Common myeloid progenitor, CD34-positive (primary cell): Measurements from ENCODE around the gene SOS2.

Source experiments
- CTCF ChIA-PET: fragments of 350-600 bp; sonication (Branson Sonifier 250); formaldehyde crosslinking; loops from one replicate; lab custom pipeline; 2021; ENCODE audit warnings: antibody characterized with exemption; lab: Charles Lee
- POLR2A ChIA-PET: fragments of 350-600 bp; sonication (Branson Sonifier 250); formaldehyde crosslinking; loops from one replicate; lab custom pipeline; 2021; ENCODE audit warnings: antibody characterized with exemption; lab: Charles Lee
- DNase-seq, 3 donors: peaks; one replicate each; pipeline versions ENCODE4 v3.0.0 to v3.0.0-alpha.2; 2013
- H3K27ac ChIP-seq, 2 experiments: 1 replicate in 1 of 2; 2 replicates in 1 of 2; pipeline ENCODE4 v1.7.0; 2013; ENCODE audit warnings: inconsistent platforms in 2 of 2, low read length in 2 of 2, mild to moderate bottlenecking in 2 of 2, low read depth in 1 of 2, moderate library complexity in 1 of 2; ENCODE audit not compliant: severe bottlenecking in 2 of 2, insufficient read depth in 1 of 2, poor library complexity in 1 of 2
- H3K27me3 ChIP-seq, 5 experiments: replicated peaks in 2 of 5; 1 replicate in 3 of 5; 2 replicates in 2 of 5; pipeline versions ENCODE4 v1.6.1 to v1.7.0; 2013; ENCODE audit warnings: low read length in 4 of 5, mild to moderate bottlenecking in 2 of 5, moderate library complexity in 2 of 5, inconsistent platforms in 1 of 5; ENCODE audit not compliant: insufficient read depth in 5 of 5, control insufficient read depth in 4 of 5
- H3K36me3 ChIP-seq, 4 experiments: 1 replicate in 2 of 4; 2 replicates in 2 of 4; pipeline versions ENCODE4 v1.6.1 to v1.7.0; 2013; ENCODE audit warnings: low read length in 3 of 4, control low read depth in 1 of 4, mild to moderate bottlenecking in 1 of 4; ENCODE audit not compliant: control insufficient read depth in 4 of 4, insufficient read depth in 4 of 4
- H3K4me1 ChIP-seq, 4 experiments: 1 replicate in 3 of 4; 2 replicates in 1 of 4; pipeline versions ENCODE4 v1.6.1 to v1.7.1; 2013; ENCODE audit warnings: low read length in 3 of 4, mild to moderate bottlenecking in 3 of 4, control low read depth in 1 of 4, inconsistent platforms in 1 of 4, moderate library complexity in 1 of 4; ENCODE audit not compliant: control insufficient read depth in 4 of 4, insufficient read depth in 4 of 4; ENCODE audit errors: control extremely low read depth in 1 of 4
- H3K4me3 ChIP-seq, 7 experiments: 1 replicate in 4 of 7; 2 replicates in 3 of 7; pipeline versions ENCODE4 v1.5.1 to v1.7.0; 2013; ENCODE audit warnings: mild to moderate bottlenecking in 7 of 7, low read length in 6 of 7, moderate library complexity in 6 of 7, inconsistent platforms in 2 of 7, low read depth in 2 of 7, control low read depth in 1 of 7; ENCODE audit not compliant: insufficient read depth in 4 of 7, control insufficient read depth in 1 of 7; ENCODE audit errors: extremely low read depth in 1 of 7
- H3K9me3 ChIP-seq, 5 experiments: 1 replicate in 4 of 5; 2 replicates in 1 of 5; pipeline versions ENCODE4 v1.6.1 to v1.7.1; 2013; ENCODE audit warnings: low read length in 4 of 5, mild to moderate bottlenecking in 2 of 5, inconsistent platforms in 1 of 5, low read depth in 1 of 5, moderate library complexity in 1 of 5; ENCODE audit not compliant: control insufficient read depth in 4 of 5, insufficient read depth in 2 of 5; ENCODE audit errors: control extremely low read depth in 1 of 5
- WGBS: methylation state at CpG from one replicate; pipeline ENCODE4 v1.1.5; 2013; ENCODE audit not compliant: insufficient coverage; 5-methylcytosine and 5-hydroxymethylcytosine counted together

The SOS2 gene

DNA sequence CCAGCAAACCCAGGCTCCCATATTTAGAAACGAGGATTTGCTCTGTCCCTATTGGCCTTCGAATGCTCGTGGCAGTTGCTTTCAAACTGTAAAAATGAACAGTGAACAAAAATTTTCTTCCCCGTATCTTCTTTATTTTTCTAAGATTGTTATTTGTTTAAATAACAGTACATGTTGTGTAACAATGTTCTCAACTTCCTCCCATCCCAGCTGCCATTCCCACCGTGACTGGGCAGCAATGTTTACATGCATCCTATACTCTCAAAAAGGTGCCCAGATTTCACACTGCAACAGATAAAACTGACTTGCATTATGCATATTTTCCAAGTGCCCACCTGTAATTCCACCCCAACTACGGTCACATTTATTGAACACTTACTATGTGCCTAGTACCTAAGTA lies 127.8 kb downstream of the SOS2 start:
- Histone ChIP-seq H3K36me3 (peaks cover 5 to 9% (median 6%) of the 10 kb centered on the region in 4 experiments), H3K27me3 (no peaks in the 10 kb centered on the region), H3K4me1 (peaks cover 0 to 3% (median 1%) of the 10 kb centered on the region in 4 experiments), H3K9me3 (no peaks in the 10 kb centered on the region), H3K4me3 (no peak overlapping the region), H3K27ac (no peak overlapping the region)
- ChIA-PET CTCF (interaction anchor here (0.9 to 14.3 kb wide), 12 partner anchors 9 to 250 kb away, joined by 3 to 179 read pairs (median 3); partner anchors contain the start of gene NEMF), POLR2A (no interaction called here)
- 88% methylated on average over 2 of the region's 6 CpGs for WGBS
- DNase-seq, result no peak

DNA sequence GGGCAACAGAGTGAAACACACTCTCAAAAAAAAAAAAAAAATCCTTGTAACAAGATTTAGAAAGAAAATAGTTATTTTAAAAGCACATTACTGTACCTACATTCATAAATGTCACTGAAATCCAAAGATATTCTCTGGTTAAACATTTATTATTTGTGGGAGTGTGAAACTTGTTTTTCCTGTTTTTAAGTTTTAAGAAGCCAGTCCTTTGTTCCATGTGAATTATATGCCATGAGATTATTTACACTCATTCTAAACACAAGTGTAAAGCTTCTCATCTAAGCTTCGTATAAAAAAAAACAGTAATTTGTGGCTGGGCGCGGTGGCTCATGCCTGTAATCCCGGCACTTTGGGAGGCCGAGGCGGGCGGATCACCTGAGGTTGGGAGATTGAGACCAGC lies 130.0 kb downstream of the SOS2 start:
- WGBS, result no CpG with 5 or more reads among the region's 7 CpGs
- ChIA-PET POLR2A (no interaction called here), CTCF (interaction anchor here (0.7 to 14.3 kb wide), 7 partner anchors 10 to 252 kb away, joined by 3 to 179 read pairs (median 3); partner anchors contain the start of gene NEMF)
- Histone ChIP-seq H3K36me3 (peaks cover 0 to 3% (median 0%) of the 10 kb centered on the region in 4 experiments), H3K27me3 (no peaks in the 10 kb centered on the region), H3K4me3 (no peak overlapping the region), H3K4me1 (peaks cover 0 to 3% (median 1%) of the 10 kb centered on the region in 4 experiments), H3K27ac (no peak overlapping the region), H3K9me3 (no peaks in the 10 kb centered on the region)
- no peak for DNase-seq

DNA sequence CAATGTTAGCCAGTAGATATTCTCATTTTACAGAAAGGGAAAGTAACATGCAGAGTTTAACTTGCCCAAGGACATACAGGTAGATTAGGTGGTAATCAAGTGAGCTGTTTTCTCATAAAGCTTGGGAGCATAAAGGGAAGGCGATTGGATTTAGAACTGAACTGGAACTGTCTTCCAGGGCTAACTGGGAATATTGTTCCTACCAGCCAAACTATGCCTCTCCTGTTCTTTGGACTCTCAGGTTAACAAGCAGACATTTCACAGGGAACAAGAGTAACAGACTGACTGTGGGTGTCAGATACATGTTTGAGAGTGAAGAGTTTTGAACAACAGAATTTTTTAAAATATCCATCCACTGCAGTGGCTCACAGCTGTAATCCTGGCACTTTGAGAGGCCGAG lies 130.6 kb downstream of the SOS2 start:
- ChIA-PET POLR2A (no interaction called here), CTCF (interaction anchor here (0.7 to 14.3 kb wide), 5 partner anchors 120 to 251 kb away, joined by 3 to 179 read pairs (median 3); partner anchors contain the start of gene NEMF)
- no peak for DNase-seq
- Histone ChIP-seq H3K4me1 (peaks cover 2 to 8% (median 5%) of the 10 kb centered on the region in 4 experiments), H3K36me3 (no peaks in the 10 kb centered on the region), H3K27ac (no peak overlapping the region), H3K27me3 (no peaks in the 10 kb centered on the region), H3K4me3 (no peak overlapping the region), H3K9me3 (no peaks in the 10 kb centered on the region)
- WGBS, result 90% methylated on average over 1 of the region's 2 CpGs

DNA sequence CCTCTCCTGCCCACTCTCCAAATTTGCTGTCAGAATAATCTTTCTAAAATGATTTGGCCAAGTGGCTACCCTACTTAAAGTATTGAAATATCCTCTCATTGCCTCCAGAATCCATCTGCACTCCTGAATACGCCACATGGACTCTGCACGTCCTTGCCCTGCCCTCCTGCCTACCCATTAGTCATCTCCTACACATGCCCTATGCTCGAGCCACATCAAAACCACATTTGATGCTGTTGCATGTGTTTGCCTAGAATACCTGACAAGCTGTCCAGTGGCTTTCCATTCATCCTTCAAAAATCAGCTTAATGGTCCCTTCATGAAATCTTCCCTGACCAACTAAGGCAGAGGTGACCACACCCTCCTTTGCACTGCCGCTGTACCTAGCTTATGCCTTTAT lies 132.0 kb downstream of the SOS2 start:
- H3K36me3 ChIP-seq, result peaks cover 0 to 2% (median 0%) of the 10 kb centered on the region in 4 experiments
- H3K27me3 ChIP-seq, result no peaks in the 10 kb centered on the region
- WGBS, result 100% methylated on average over 4 of the region's 4 CpGs
- H3K4me1 ChIP-seq, result peaks cover 2 to 11% (median 6%) of the 10 kb centered on the region in 4 experiments
- ChIA-PET CTCF (interaction anchor here (0.7 to 14.3 kb wide), 3 partner anchors 11 to 235 kb away, joined by 4 to 179 read pairs (median 7); no protein-coding TSS in a partner anchor), POLR2A (no interaction called here)
- DNase-seq, result no peak
- H3K27ac ChIP-seq, result no peak overlapping the region
- H3K4me3 ChIP-seq, result no peak overlapping the region
- H3K9me3 ChIP-seq, result no peaks in the 10 kb centered on the region

DNA sequence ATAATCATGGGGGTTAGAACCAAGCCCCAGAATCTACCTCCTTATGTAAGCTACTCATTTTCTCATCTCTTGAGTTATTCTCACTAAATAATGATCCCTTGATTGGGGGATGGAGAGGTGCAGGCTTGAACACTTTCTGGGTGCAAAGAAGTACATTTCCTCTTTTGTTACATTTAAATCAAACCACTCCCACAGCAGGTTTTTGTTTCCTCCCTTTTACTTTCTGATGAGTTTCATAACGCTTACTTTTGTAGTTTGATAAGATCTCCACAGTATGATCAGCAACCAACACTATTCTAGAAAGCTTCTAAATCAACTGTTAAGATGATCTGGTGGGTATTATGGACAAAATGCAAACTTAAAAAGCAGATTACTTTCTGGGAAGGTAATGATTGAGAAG lies 135.5 kb downstream of the SOS2 start:
- no CpG with 5 or more reads among the region's 1 CpG for WGBS
- H3K27ac ChIP-seq, result no peak overlapping the region
- H3K9me3 ChIP-seq, result no peaks in the 10 kb centered on the region
- CTCF ChIA-PET, result interaction anchor here (1.0 to 14.3 kb wide), 3 partner anchors 34 to 231 kb away, joined by 3 to 179 read pairs (median 5); no protein-coding TSS in a partner anchor
- peaks cover 3 to 18% (median 10%) of the 10 kb centered on the region in 4 experiments for H3K4me1 ChIP-seq
- peaks cover 0 to 2% (median 0%) of the 10 kb centered on the region in 4 experiments for H3K36me3 ChIP-seq
- H3K4me3 ChIP-seq, result peak overlapping the region in 1 of 7 experiments; percentile 18
- no peaks in the 10 kb centered on the region for H3K27me3 ChIP-seq
- POLR2A ChIA-PET, result interaction anchor here (1.0 kb wide), 1 partner anchor 9 kb away, joined by 3 read pairs; no protein-coding TSS in a partner anchor
- peak in 2 of 3 donors; percentile 36 to 47 for DNase-seq

DNA sequence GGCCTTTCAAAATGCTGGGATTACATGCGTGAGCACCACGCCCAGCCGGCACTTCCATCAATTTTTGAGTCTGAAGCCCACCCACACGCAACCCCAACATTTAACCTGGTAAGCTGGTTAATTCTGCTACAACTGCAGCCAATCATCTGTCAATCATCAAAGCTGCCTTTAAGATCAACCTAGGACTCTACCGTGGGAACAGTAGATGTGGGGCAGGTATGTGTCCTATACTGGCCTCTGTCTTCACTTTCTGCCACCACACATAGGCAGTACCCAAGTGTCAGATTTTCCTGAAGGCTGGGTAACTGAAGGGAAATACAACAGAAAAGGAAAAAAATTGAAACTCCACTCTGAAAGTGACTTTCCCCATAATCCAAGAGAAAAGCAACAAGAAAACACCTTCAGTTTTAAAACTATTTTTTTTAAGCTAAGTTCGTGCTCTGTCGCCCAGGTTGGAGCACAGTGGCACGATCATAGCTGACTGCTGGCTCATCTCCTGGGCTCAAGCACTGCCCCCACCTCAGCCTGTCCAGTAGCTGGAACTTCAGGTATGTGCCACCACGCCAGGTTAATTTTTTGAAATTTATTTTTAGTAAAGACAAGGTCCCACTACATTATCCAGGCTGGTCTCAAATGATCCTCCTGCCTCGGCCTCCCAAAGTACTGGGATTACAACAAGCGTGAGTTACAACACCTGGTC lies 137.2 kb downstream of the SOS2 start:
- no peak overlapping the region for H3K27ac ChIP-seq
- POLR2A ChIA-PET, result no interaction called here
- 91% methylated on average over 8 of the region's 11 CpGs for WGBS

DNA sequence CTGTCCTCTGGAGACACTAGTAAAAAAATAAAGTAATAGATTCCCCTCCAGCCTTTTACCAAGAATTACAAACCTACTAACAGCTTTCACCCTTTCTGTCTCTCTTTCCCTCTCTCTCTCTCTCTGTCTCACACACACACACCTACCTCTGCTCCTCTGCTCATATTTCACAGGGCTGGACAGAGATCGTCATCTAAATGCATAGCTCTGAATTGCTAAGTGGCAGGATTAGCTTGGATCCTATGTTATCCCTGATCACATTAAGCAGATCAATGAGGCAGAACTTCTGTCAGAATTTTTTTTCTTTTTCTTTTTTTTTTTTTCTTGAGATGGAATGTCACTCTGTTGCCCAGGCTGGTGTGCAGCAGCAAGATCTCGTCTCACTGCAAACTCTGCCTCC lies 137.9 kb downstream of the SOS2 start:
- ChIA-PET CTCF (interaction anchor here (0.6 to 1.6 kb wide), 5 partner anchors 11 to 119 kb away, joined by 3 to 5 read pairs (median 3); no protein-coding TSS in a partner anchor), POLR2A (no interaction called here)
- Histone ChIP-seq H3K9me3 (no peaks in the 10 kb centered on the region), H3K4me3 (no peak overlapping the region), H3K4me1 (peaks cover 3 to 18% (median 11%) of the 10 kb centered on the region in 4 experiments), H3K36me3 (peaks cover 0 to 2% (median 0%) of the 10 kb centered on the region in 4 experiments), H3K27me3 (no peaks in the 10 kb centered on the region), H3K27ac (no peak overlapping the region)
- 88% methylated on average over 1 of the region's 2 CpGs for WGBS
- DNase-seq, result no peak

More for the DNA sequence above, 137.2 kb downstream of the SOS2 start:
- no peaks in the 10 kb centered on the region for H3K9me3 ChIP-seq
- H3K4me3 ChIP-seq, result no peak overlapping the region
- CTCF ChIA-PET, result interaction anchor here (0.6 to 14.3 kb wide), 4 partner anchors 11 to 230 kb away, joined by 3 to 179 read pairs (median 3); no protein-coding TSS in a partner anchor
- no peak for DNase-seq
- peaks cover 0 to 2% (median 0%) of the 10 kb centered on the region in 4 experiments for H3K36me3 ChIP-seq
- H3K4me1 ChIP-seq, result peaks cover 3 to 18% (median 11%) of the 10 kb centered on the region in 4 experiments
- H3K27me3 ChIP-seq, result no peaks in the 10 kb centered on the region
